ENCODE results near the gene LRMDA. TPM values are rescaled to one million over a fixed set of nuclear protein-coding genes. Genes with fewer than 3 reads are reported as not detected.
"Not testable (repeated sequence)": the region's sequence is repeated elsewhere in the genome, so short reads cannot be mapped to it uniquely, and the experiment has no call there.

Gene LRMDA
- total RNA-seq, 1 donor from 2014 or later: not detected

GRCh38 chr10:76557366-76557765 is 1125.9 kb downstream of the LRMDA start:
- intact Hi-C loops (cut with micrococcal nuclease): no loop called here

GRCh38 chr10:76558586-76558985 is 1127.2 kb downstream of the LRMDA start:
- intact Hi-C loops (cut with micrococcal nuclease): no loop called here

GRCh38 chr10:76558996-76559891 is 1127.8 kb downstream of the LRMDA start:
- intact Hi-C loops (cut with micrococcal nuclease): no loop called here

- intact Hi-C loops (cut with micrococcal nuclease): no loop called here
Observed at GRCh38 chr10:76559892-76560220, 1128.4 kb downstream of the LRMDA start.

- intact Hi-C loops (cut with micrococcal nuclease): no loop called here
Observed at GRCh38 chr10:76560338-76560737, 1128.9 kb downstream of the LRMDA start.

GRCh38 chr10:76563286-76563685 is 1131.9 kb downstream of the LRMDA start:
- intact Hi-C loops (cut with micrococcal nuclease): no loop called here

GRCh38 chr10:76572021-76572420 is 1140.6 kb downstream of the LRMDA start:
- intact Hi-C loops (cut with micrococcal nuclease): no loop called here

- intact Hi-C loops (cut with micrococcal nuclease): no loop called here
Observed at GRCh38 chr10:76576276-76576962, 1145.0 kb downstream of the LRMDA start.

- intact Hi-C loops (cut with micrococcal nuclease): no loop called here
Observed at GRCh38 chr10:76577455-76577854, 1146.0 kb downstream of the LRMDA start.

GRCh38 chr10:76581506-76582256 is 1150.3 kb downstream of the LRMDA start:
- intact Hi-C loops (cut with micrococcal nuclease): no loop called here

GRCh38 chr10:76582531-76582930 is 1151.1 kb downstream of the LRMDA start:
- intact Hi-C loops (cut with micrococcal nuclease): no loop called here

- intact Hi-C loops (cut with micrococcal nuclease): no loop called here
Observed at GRCh38 chr10:76583711-76584161, 1152.3 kb downstream of the LRMDA start.

- intact Hi-C loops (cut with micrococcal nuclease): not testable (repeated sequence)
Observed at GRCh38 chr10:76584466-76584865, 1153.0 kb downstream of the LRMDA start.

Other genes with a start within 250 kb of the LRMDA start
- gene VDAC2, start 220.8 kb upstream of the LRMDA start, total RNA-seq: 135 and 140 TPM in 2 replicates
- gene COMTD1, start 195.7 kb upstream of the LRMDA start, total RNA-seq: 21.1 and 24.0 TPM in 2 replicates
- gene ZNF503, start 29.9 kb upstream of the LRMDA start, total RNA-seq: 0.05 TPM in 1 of 2 replicates, not detected in the other

Measured in T-helper 1 cell treated with Interleukin-12 subunit alpha and Interleukin-12 subunit beta and Interleukin-4 antibody, amounts not matched to agents 30 ng/mL and 1 ng/mL, for 36 hours (primary cell).